HEK293 (cell line): ENCODE results near the gene PLCG2.

Experiments used
- CTCF ChIA-PET: fragments of 350-600 bp; formaldehyde crosslinking; extraction: SDS; loops from one replicate; lab custom pipeline; 2021; ENCODE audit warnings: antibody characterized with exemption; lab: Yijun Ruan, JAX
- POLR2A ChIA-PET: fragments of 300-600 bp; formaldehyde crosslinking; extraction: SDS; loops from one replicate; lab custom pipeline; 2020; ENCODE audit warnings: antibody characterized with exemption, inconsistent platforms; lab: Yijun Ruan, JAX
- H3K27ac ChIP-seq: fragments of 200-500 bp; sonication (Bioruptor generic); 2 replicates; pipeline ENCODE4 v1.5.1; 2014; ENCODE audit warnings: low read depth, low read length, control low read depth, inconsistent platforms; ENCODE audit errors: extremely low read depth
- H3K36me3 ChIP-seq, 2 experiments: fragments of 200-500 bp in 1 of 2; sonication (Bioruptor generic) in 1 of 2; 1 replicate in 1 of 2; 2 replicates in 1 of 2; pipeline ENCODE4 v1.5.1; 2014 to 2017; ENCODE audit warnings: inconsistent platforms in 2 of 2, low read length in 2 of 2; ENCODE audit not compliant: control insufficient read depth in 2 of 2, insufficient read depth in 1 of 2
- H3K4me1 ChIP-seq: fragments of 200-500 bp; sonication (Bioruptor generic); 2 replicates; pipeline ENCODE4 v1.5.1; 2014; ENCODE audit warnings: mild to moderate bottlenecking, low read length, inconsistent platforms; ENCODE audit not compliant: control insufficient read depth, insufficient read depth
- H3K4me3 ChIP-seq: 2 replicates; pipeline ENCODE4 v1.5.1; 2011; ENCODE audit warnings: low read depth, mild to moderate bottlenecking, control low read depth, low read length, moderate library complexity
- H3K9me3 ChIP-seq: fragments of 200-500 bp; sonication (Bioruptor generic); 2 replicates; pipeline ENCODE4 v1.5.1; 2014; ENCODE audit warnings: low read depth, low read length, inconsistent platforms; ENCODE audit not compliant: control insufficient read depth, insufficient read depth
- KLF8 ChIP-seq: fragments of 450-650 bp; formaldehyde crosslinking; IDR thresholded peaks from 2 replicates; pipeline ENCODE4 v1.5.1; 2016; ENCODE audit warnings: missing biosample characterization, missing genetic modification characterization
- ZBTB21 ChIP-seq: fragments of 450-650 bp; formaldehyde crosslinking; IDR thresholded peaks from 2 replicates; pipeline ENCODE4 v1.5.1; 2017; ENCODE audit warnings: missing biosample characterization, missing genetic modification characterization
- ZBTB26 ChIP-seq: fragments of 450-650 bp; formaldehyde crosslinking; optimal IDR thresholded peaks from 2 replicates; pipeline ENCODE3; 2016; ENCODE audit warnings: missing biosample characterization, mild to moderate bottlenecking, missing genetic modification characterization
- ZBTB49 ChIP-seq: fragments of 450-650 bp; formaldehyde crosslinking; IDR thresholded peaks from 2 replicates; pipeline ENCODE4 v1.5.1; 2016; ENCODE audit warnings: missing biosample characterization, missing genetic modification characterization, low read depth
- ZEB2 ChIP-seq: fragments of 450-650 bp; formaldehyde crosslinking; IDR thresholded peaks from 2 replicates; pipeline ENCODE4 v1.5.1; 2016; ENCODE audit warnings: missing biosample characterization, missing genetic modification characterization
- ZNF157 ChIP-seq: fragments of 450-650 bp; formaldehyde crosslinking; IDR thresholded peaks from 2 replicates; pipeline ENCODE4 v1.5.1; 2016; ENCODE audit warnings: missing biosample characterization, missing genetic modification characterization
- ZNF19 ChIP-seq: fragments of 450-650 bp; formaldehyde crosslinking; IDR thresholded peaks from 2 replicates; pipeline ENCODE4; 2016; ENCODE audit warnings: missing biosample characterization, missing genetic modification characterization, low read depth
- ZNF202 ChIP-seq: fragments of 450-650 bp; formaldehyde crosslinking; IDR thresholded peaks from 2 replicates; pipeline ENCODE4 v1.5.1; 2016; ENCODE audit warnings: missing biosample characterization, missing genetic modification characterization, borderline replicate concordance
- ZNF211 ChIP-seq: fragments of 450-650 bp; formaldehyde crosslinking; IDR thresholded peaks from 2 replicates; pipeline ENCODE4 v1.5.1; 2016; ENCODE audit warnings: low read depth, missing biosample characterization, missing genetic modification characterization
- ZNF26 ChIP-seq: fragments of 450-650 bp; formaldehyde crosslinking; IDR thresholded peaks from 2 replicates; pipeline ENCODE4 v1.5.1; 2016; ENCODE audit warnings: missing biosample characterization, missing genetic modification characterization
- ZNF280D ChIP-seq: fragments of 450-650 bp; formaldehyde crosslinking; IDR thresholded peaks from 2 replicates; pipeline ENCODE4 v1.5.1; 2016; ENCODE audit warnings: missing biosample characterization, missing genetic modification characterization
- ZNF423 ChIP-seq: fragments of 450-650 bp; formaldehyde crosslinking; IDR thresholded peaks from 2 replicates; pipeline ENCODE4 v1.5.1; 2016; ENCODE audit warnings: missing biosample characterization, missing genetic modification characterization
- ZNF530 ChIP-seq: fragments of 450-650 bp; formaldehyde crosslinking; IDR thresholded peaks from 2 replicates; pipeline ENCODE4 v1.5.1; 2016; ENCODE audit warnings: low read depth, missing biosample characterization, missing genetic modification characterization
- ZNF548 ChIP-seq: fragments of 450-650 bp; formaldehyde crosslinking; IDR thresholded peaks from 2 replicates; pipeline ENCODE4 v1.5.1; 2016; ENCODE audit warnings: missing biosample characterization, missing genetic modification characterization
- ZNF549 ChIP-seq: fragments of 450-650 bp; IDR thresholded peaks from 2 replicates; pipeline ENCODE4 v1.5.1; 2018; ENCODE audit warnings: missing biosample characterization, missing genetic modification characterization, mild to moderate bottlenecking, inconsistent platforms, moderate library complexity
- ZNF670 ChIP-seq: fragments of 450-650 bp; formaldehyde crosslinking; IDR thresholded peaks from 2 replicates; pipeline ENCODE4 v1.5.1; 2016; ENCODE audit warnings: missing biosample characterization, missing genetic modification characterization, low read depth
- ZNF792 ChIP-seq: fragments of 450-650 bp; formaldehyde crosslinking; IDR thresholded peaks from 2 replicates; pipeline ENCODE4 v1.5.1; 2016; ENCODE audit warnings: missing biosample characterization, missing genetic modification characterization
- TF ChIP-seq, protein P1 (sequence below): fragments of 450-650 bp; formaldehyde crosslinking; IDR thresholded peaks from 2 replicates; pipeline ENCODE4 v1.5.1; 2016; ENCODE audit warnings: missing biosample characterization, missing genetic modification characterization
- TF ChIP-seq, protein P2 (sequence below): fragments of 450-650 bp; formaldehyde crosslinking; IDR thresholded peaks from 2 replicates; pipeline ENCODE4 v1.5.1; 2017; ENCODE audit warnings: missing biosample characterization, mild to moderate bottlenecking, missing genetic modification characterization, moderate library complexity

The PLCG2 gene

GRCh38 chr16:81744385-81744784 is 34.7 kb upstream of the PLCG2 start (continued):
- TF ChIP-seq ZBTB49 (tag by site-specific recombination), result no peak

GRCh38 chr16:81744911-81745310 is 34.2 kb upstream of the PLCG2 start:
- ChIA-PET POLR2A (interaction anchor here (1.1 kb wide), 1 partner anchor 350 kb away, joined by 3 read pairs; no protein-coding TSS in a partner anchor), CTCF (interaction anchor here (0.9 kb wide), 1 partner anchor 128 kb away, joined by 6 read pairs; no protein-coding TSS in a partner anchor)
- Histone ChIP-seq H3K36me3 (no peaks in the 10 kb centered on the region), H3K4me3 (no peak overlapping the region), H3K27ac (no peak overlapping the region), H3K4me1 (no peaks in the 10 kb centered on the region), H3K9me3 (no peaks in the 10 kb centered on the region)
- TF ChIP-seq KLF8 (tag by site-specific recombination) (no peak), ZNF280D (tag by site-specific recombination) (no peak), ZNF211 (tag by site-specific recombination) (no peak), ZNF157 (tag by site-specific recombination) (no peak), ZNF670 (tag by site-specific recombination) (no peak), ZNF202 (tag by site-specific recombination) (no peak), ZNF26 (tag by site-specific recombination) (no peak), ZBTB21 (tag by site-specific recombination) (no peak), ZNF549 (tag by site-specific recombination) (no peak), ZNF423 (tag by site-specific recombination) (no peak), ZNF548 (tag by site-specific recombination) (no peak), ZNF19 (tag by site-specific recombination) (no peak), ZNF530 (tag by site-specific recombination) (no peak), ZBTB26 (tag by site-specific recombination) (no peak), ZEB2 (tag by site-specific recombination) (no peak), ZNF792 (tag by site-specific recombination) (no peak)
- TF ChIP-seq, protein P1, sequence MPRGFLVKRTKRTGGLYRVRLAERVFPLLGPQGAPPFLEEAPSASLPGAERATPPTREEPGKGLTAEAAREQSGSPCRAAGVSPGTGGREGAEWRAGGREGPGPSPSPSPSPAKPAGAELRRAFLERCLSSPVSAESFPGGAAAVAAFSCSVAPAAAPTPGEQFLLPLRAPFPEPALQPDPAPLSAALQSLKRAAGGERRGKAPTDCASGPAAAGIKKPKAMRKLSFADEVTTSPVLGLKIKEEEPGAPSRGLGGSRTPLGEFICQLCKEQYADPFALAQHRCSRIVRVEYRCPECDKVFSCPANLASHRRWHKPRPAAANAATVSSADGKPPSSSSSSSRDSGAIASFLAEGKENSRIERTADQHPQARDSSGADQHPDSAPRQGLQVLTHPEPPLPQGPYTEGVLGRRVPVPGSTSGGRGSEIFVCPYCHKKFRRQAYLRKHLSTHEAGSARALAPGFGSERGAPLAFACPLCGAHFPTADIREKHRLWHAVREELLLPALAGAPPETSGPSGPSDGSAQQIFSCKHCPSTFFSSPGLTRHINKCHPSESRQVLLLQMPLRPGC (tag by site-specific recombination), result no peak
- TF ChIP-seq, protein P2, sequence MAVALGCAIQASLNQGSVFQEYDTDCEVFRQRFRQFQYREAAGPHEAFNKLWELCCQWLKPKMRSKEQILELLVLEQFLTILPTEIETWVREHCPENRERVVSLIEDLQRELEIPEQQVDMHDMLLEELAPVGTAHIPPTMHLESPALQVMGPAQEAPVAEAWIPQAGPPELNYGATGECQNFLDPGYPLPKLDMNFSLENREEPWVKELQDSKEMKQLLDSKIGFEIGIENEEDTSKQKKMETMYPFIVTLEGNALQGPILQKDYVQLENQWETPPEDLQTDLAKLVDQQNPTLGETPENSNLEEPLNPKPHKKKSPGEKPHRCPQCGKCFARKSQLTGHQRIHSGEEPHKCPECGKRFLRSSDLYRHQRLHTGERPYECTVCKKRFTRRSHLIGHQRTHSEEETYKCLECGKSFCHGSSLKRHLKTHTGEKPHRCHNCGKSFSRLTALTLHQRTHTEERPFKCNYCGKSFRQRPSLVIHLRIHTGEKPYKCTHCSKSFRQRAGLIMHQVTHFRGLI (tag by site-specific recombination), result no peak
